GM06990 (cell line): Measurements from ENCODE around the gene AGPAT2.

Experiments used
- DNase-seq: peaks from one replicate; pipeline ENCODE4 v3.0.0-alpha.2; 2011; ENCODE audit not compliant: insufficient read length; ENCODE audit errors: extremely low read depth
- H3K27me3 ChIP-seq: replicated peaks from 2 replicates; pipeline ENCODE4 v1.6.0; 2011; ENCODE audit warnings: low read length; ENCODE audit not compliant: control insufficient read depth, insufficient read depth
- H3K36me3 ChIP-seq: 2 replicates; pipeline ENCODE4 v1.5.1; 2011; ENCODE audit warnings: low read length; ENCODE audit not compliant: control insufficient read depth, insufficient read depth
- H3K4me3 ChIP-seq: replicated peaks from 2 replicates; pipeline ENCODE4 v1.5.1; 2011; ENCODE audit warnings: low read depth, mild to moderate bottlenecking, control low read depth, low read length
- CTCF ChIP-seq: IDR thresholded peaks from 2 replicates; pipeline ENCODE4 v1.5.1; 2011; ENCODE audit warnings: low read length, control low read depth, mild to moderate bottlenecking, inconsistent platforms; ENCODE audit not compliant: insufficient read depth, poor library complexity, severe bottlenecking

AGPAT2 gene

GRCh38 chr9:136671646-136672430 lies 15.4 kb downstream of the AGPAT2 start:
- no peak for DNase-seq
- no peaks in the 10 kb centered on the region; the same call in 1 of the 2 replicates for H3K27me3 ChIP-seq

GRCh38 chr9:136671254-136671614 lies 16.0 kb downstream of the AGPAT2 start:
- no peak for DNase-seq
- no peaks in the 10 kb centered on the region; the same call in 1 of the 2 replicates for H3K36me3 ChIP-seq

More at GRCh38 chr9:136671646-136672430, 15.4 kb downstream of the AGPAT2 start:
- Histone ChIP-seq H3K36me3 (no peaks in the 10 kb centered on the region; the same call in 1 of the 2 replicates), H3K4me3 (no peak overlapping the region)
- peak; percentile 97 for TF ChIP-seq CTCF

GRCh38 chr9:136670576-136671253 lies 16.5 kb downstream of the AGPAT2 start:
- no peaks in the 10 kb centered on the region; the same call in 1 of the 2 replicates for H3K27me3 ChIP-seq
- H3K36me3 ChIP-seq: no peaks in the 10 kb centered on the region
- H3K4me3 ChIP-seq: no peak overlapping the region
- DNase-seq: no peak
- no peak for TF ChIP-seq CTCF

More at GRCh38 chr9:136671254-136671614, 16.0 kb downstream of the AGPAT2 start:
- TF ChIP-seq CTCF: no peak
- no peaks in the 10 kb centered on the region; the same call in 1 of the 2 replicates for H3K27me3 ChIP-seq
- H3K4me3 ChIP-seq: no peak overlapping the region

- Histone ChIP-seq H3K27me3 (no peaks in the 10 kb centered on the region; the same call in 1 of the 2 replicates), H3K36me3 (no peaks in the 10 kb centered on the region), H3K4me3 (no peak overlapping the region)
- TF ChIP-seq CTCF: no peak
- DNase-seq: no peak
These were observed 17.3 kb downstream of the AGPAT2 start for GRCh38 chr9:136669791-136670464.

- no peak for DNase-seq
- no peaks in the 10 kb centered on the region for H3K36me3 ChIP-seq
- no peak overlapping the region for H3K4me3 ChIP-seq
- H3K27me3 ChIP-seq: no peaks in the 10 kb centered on the region; the same call in 1 of the 2 replicates
- TF ChIP-seq CTCF: no peak
These were observed 18.1 kb downstream of the AGPAT2 start for GRCh38 chr9:136668983-136669790.
